Measurements from ENCODE around the gene TMC2.

The TMC2 gene

DNA sequence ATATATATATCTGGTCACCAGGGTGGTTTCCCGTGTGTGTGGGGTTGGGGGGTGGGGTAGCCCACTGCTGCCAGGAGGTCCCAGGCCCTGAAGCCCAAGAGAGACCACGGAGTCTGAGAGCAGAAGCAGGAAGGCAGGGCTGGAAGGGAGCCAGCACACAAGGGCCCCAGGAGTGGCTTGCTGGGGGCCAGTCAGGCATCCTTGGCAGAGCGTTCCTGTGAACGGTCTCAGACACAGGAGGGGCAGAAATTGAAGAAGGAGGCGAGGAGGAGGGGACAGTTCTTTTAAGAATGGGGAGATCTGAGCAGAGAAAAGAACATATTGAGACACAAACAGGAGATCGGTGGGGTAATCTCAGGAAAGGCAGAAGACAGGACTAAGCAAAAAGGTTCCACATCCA, 154.3 kb downstream of the TMC2 start:
- H3F3A ChIP-seq (ENCODE audit: insufficient read depth) = no peaks in the 10 kb centered on the region
- H3K9me3 ChIP-seq (ENCODE audit: insufficient read depth, low read length) = no peaks in the 10 kb centered on the region
- H3K9ac ChIP-seq (ENCODE audit: low read length) = no peak overlapping the region
- H3K4me3 ChIP-seq (ENCODE audit: insufficient read depth, low read length, poor library complexity, severe bottlenecking) = no peak overlapping the region
- TF ChIP-seq, protein P1, sequence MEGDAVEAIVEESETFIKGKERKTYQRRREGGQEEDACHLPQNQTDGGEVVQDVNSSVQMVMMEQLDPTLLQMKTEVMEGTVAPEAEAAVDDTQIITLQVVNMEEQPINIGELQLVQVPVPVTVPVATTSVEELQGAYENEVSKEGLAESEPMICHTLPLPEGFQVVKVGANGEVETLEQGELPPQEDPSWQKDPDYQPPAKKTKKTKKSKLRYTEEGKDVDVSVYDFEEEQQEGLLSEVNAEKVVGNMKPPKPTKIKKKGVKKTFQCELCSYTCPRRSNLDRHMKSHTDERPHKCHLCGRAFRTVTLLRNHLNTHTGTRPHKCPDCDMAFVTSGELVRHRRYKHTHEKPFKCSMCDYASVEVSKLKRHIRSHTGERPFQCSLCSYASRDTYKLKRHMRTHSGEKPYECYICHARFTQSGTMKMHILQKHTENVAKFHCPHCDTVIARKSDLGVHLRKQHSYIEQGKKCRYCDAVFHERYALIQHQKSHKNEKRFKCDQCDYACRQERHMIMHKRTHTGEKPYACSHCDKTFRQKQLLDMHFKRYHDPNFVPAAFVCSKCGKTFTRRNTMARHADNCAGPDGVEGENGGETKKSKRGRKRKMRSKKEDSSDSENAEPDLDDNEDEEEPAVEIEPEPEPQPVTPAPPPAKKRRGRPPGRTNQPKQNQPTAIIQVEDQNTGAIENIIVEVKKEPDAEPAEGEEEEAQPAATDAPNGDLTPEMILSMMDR (IDR thresholded peaks at IDR 0.05; ENCODE audit: insufficient read depth, low read length, poor library complexity, severe bottlenecking) = no peak
- no peak for TF ChIP-seq EZH2phosphoT487 (conservative IDR thresholded peaks at IDR 0.05; ENCODE audit: low read length)
- no peaks in the 10 kb centered on the region for H3K36me3 ChIP-seq (ENCODE audit: low read length)
- no peak overlapping the region for H3K27ac ChIP-seq (ENCODE audit: low read depth, low read length)
- no peaks in the 10 kb centered on the region for H4K20me1 ChIP-seq (ENCODE audit: low read depth, low read length)
- no peaks in the 10 kb centered on the region for H3K79me2 ChIP-seq (ENCODE audit: insufficient read depth, low read length)
- H3K4me2 ChIP-seq (ENCODE audit: low read depth, low read length, poor library complexity, severe bottlenecking) = no peak overlapping the region
- H2AFZ ChIP-seq (ENCODE audit: low read depth, low read length, severe bottlenecking) = no peak overlapping the region
- no peaks in the 10 kb centered on the region for H3K9me2 ChIP-seq (replicated peaks; ENCODE audit: insufficient read depth, low read length)
- no peaks in the 10 kb centered on the region for H3K27me3 ChIP-seq (ENCODE audit: low read length)

DNA sequence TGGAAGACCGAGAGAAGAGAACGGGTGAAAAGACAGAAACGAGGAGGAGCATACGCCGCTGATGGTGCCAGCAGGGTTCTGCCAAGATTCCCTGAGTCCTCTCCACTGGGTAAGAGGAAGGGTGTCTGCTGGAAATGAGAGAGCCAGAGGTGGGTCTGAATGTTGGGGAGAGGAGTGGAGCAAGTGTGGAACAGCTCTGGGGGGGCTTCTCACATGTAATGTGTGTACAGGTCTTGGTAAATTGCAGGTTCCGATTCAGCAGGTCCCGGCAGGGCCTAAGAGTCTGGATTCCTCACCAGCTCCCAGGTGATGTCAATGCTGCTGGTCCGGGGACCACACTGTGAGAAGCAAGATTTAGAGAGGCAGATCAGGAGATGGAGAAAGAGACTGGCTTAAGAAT, 154.8 kb downstream of the TMC2 start:
- TF ChIP-seq, protein P1 (IDR thresholded peaks at IDR 0.05; ENCODE audit: insufficient read depth, low read length, poor library complexity, severe bottlenecking) = no peak
- TF ChIP-seq EZH2phosphoT487 (conservative IDR thresholded peaks at IDR 0.05; ENCODE audit: low read length) = no peak
- Histone ChIP-seq H3K9me3 (ENCODE audit: insufficient read depth, low read length) (no peaks in the 10 kb centered on the region), H3K27ac (ENCODE audit: low read depth, low read length) (no peak overlapping the region), H4K20me1 (ENCODE audit: low read depth, low read length) (no peaks in the 10 kb centered on the region), H3K27me3 (ENCODE audit: low read length) (no peaks in the 10 kb centered on the region), H2AFZ (ENCODE audit: low read depth, low read length, severe bottlenecking) (no peak overlapping the region), H3K4me2 (ENCODE audit: low read depth, low read length, poor library complexity, severe bottlenecking) (no peak overlapping the region), H3K9me2 (replicated peaks; ENCODE audit: insufficient read depth, low read length) (no peaks in the 10 kb centered on the region), H3K79me2 (ENCODE audit: insufficient read depth, low read length) (no peaks in the 10 kb centered on the region), H3K36me3 (ENCODE audit: low read length) (no peaks in the 10 kb centered on the region), H3K9ac (ENCODE audit: low read length) (no peak overlapping the region), H3F3A (ENCODE audit: insufficient read depth) (no peaks in the 10 kb centered on the region), H3K4me3 (ENCODE audit: insufficient read depth, low read length, poor library complexity, severe bottlenecking) (no peak overlapping the region)
